Activated naive CD8-positive, alpha-beta T cell treated with anti-CD3 and anti-CD28 coated beads, Interleukin-2, amount 10 ng/mL, durations not matched to agents 7 days and 5 days (primary cell): ENCODE measurements around the gene BCDIN3D. TPM values are rescaled to one million over a fixed set of nuclear protein-coding genes. Genes with fewer than 3 reads are reported as not detected.
"Not testable (repeated sequence)": the region's sequence is repeated elsewhere in the genome, so short reads cannot be mapped to it uniquely, and the experiment has no call there.

Experiments used
- ATAC-seq: fragments of 150-1000 bp; cut with Tn5 transposase; one replicate; pipeline ENCODE4 v1.10.0; 2021; ENCODE audit warnings: low read depth, moderate library complexity
- POLR2A ChIA-PET: fragments of 350-600 bp; sonication (Branson Sonifier 250); formaldehyde crosslinking; loops from one replicate; lab custom pipeline; 2021; ENCODE audit warnings: antibody characterized with exemption; lab: Charles Lee
- DNase-seq: peaks from one replicate; pipeline ENCODE4 v3.0.0; 2021
- H3K27ac Mint-ChIP-seq: one replicate; pipeline ENCODE4 v1.8.0; 2022; ENCODE audit warnings: mild to moderate bottlenecking, mixed read lengths
- H3K27me3 Mint-ChIP-seq: one replicate; pipeline ENCODE4 v1.8.0; 2022; ENCODE audit warnings: mild to moderate bottlenecking, moderate library complexity, mixed read lengths
- H3K36me3 Mint-ChIP-seq: one replicate; pipeline ENCODE4 v1.8.0; 2021; ENCODE audit warnings: mild to moderate bottlenecking, mixed read lengths
- H3K4me1 Mint-ChIP-seq: one replicate; pipeline ENCODE4 v1.8.0; 2021; ENCODE audit warnings: mixed read lengths
- H3K4me3 Mint-ChIP-seq: one replicate; pipeline ENCODE4 v1.8.0; 2022; ENCODE audit warnings: mild to moderate bottlenecking, moderate library complexity, mixed read lengths
- H3K9me3 Mint-ChIP-seq: one replicate; pipeline ENCODE4 v1.8.0; 2021; ENCODE audit warnings: mixed read lengths
- total RNA-seq, 2 experiments: library from RNA; stranded (reverse); gene quantifications; one replicate each; pipeline ENCODE4 v1.2.3, GENCODE V29; 2021

The BCDIN3D gene
- total RNA-seq, 2 experiments from 2014 or later: 9.3 to 11.4 TPM

GRCh38 chr12:49863946-49864797, 21.3 kb upstream of the BCDIN3D start:
- Mint-ChIP-seq H3K4me1 (peaks cover 5% of the 10 kb centered on the region), H3K9me3 (no peaks in the 10 kb centered on the region), H3K36me3 (no peaks in the 10 kb centered on the region), H3K27ac (no peak overlapping the region), H3K4me3 (no peak overlapping the region), H3K27me3 (peaks cover 14% of the 10 kb centered on the region)
- POLR2A ChIA-PET: no interaction called here
- ATAC-seq (no peak), DNase-seq (no peak)

- H3K4me3 Mint-ChIP-seq, H3K36me3 Mint-ChIP-seq, ATAC-seq, H3K4me1 Mint-ChIP-seq, POLR2A ChIA-PET, H3K27ac Mint-ChIP-seq, H3K9me3 Mint-ChIP-seq, DNase-seq: not testable (repeated sequence)
- H3K27me3 Mint-ChIP-seq: peaks cover 28% of the 10 kb centered on the region
These were observed 18.0 kb upstream of the BCDIN3D start for GRCh38 chr12:49860921-49861320.

GRCh38 chr12:49855890-49856289, 13.0 kb upstream of the BCDIN3D start:
- DNase-seq, POLR2A ChIA-PET, H3K4me1 Mint-ChIP-seq, H3K27ac Mint-ChIP-seq, H3K9me3 Mint-ChIP-seq, H3K36me3 Mint-ChIP-seq, H3K4me3 Mint-ChIP-seq, ATAC-seq: not testable (repeated sequence)
- peaks cover 24% of the 10 kb centered on the region for H3K27me3 Mint-ChIP-seq

- Mint-ChIP-seq H3K9me3 (no peaks in the 10 kb centered on the region), H3K27ac (no peak overlapping the region)
These were observed 12.1 kb upstream of the BCDIN3D start for GRCh38 chr12:49854976-49855375.

GRCh38 chr12:49853671-49854070, 10.8 kb upstream of the BCDIN3D start:
- no peaks in the 10 kb centered on the region for H3K9me3 Mint-ChIP-seq
- H3K4me1 Mint-ChIP-seq: peaks cover 5% of the 10 kb centered on the region
- no peak for ATAC-seq
- POLR2A ChIA-PET: no interaction called here
- peaks cover 2% of the 10 kb centered on the region for H3K36me3 Mint-ChIP-seq
- H3K4me3 Mint-ChIP-seq: no peak overlapping the region
- H3K27me3 Mint-ChIP-seq: peaks cover 37% of the 10 kb centered on the region
- no peak overlapping the region for H3K27ac Mint-ChIP-seq
- DNase-seq: no peak

More at GRCh38 chr12:49854976-49855375, 12.1 kb upstream of the BCDIN3D start:
- Mint-ChIP-seq H3K36me3 (no peaks in the 10 kb centered on the region), H3K4me3 (no peak overlapping the region), H3K4me1 (peaks cover 5% of the 10 kb centered on the region), H3K27me3 (peaks cover 29% of the 10 kb centered on the region)
- ATAC-seq (no peak), DNase-seq (no peak)
- POLR2A ChIA-PET: no interaction called here

GRCh38 chr12:49847161-49847560, 4.3 kb upstream of the BCDIN3D start:
- DNase-seq: no peak

GRCh38 chr12:49846032-49846431, 3.1 kb upstream of the BCDIN3D start:
- POLR2A ChIA-PET: no interaction called here
- ATAC-seq: no peak

More at GRCh38 chr12:49847161-49847560, 4.3 kb upstream of the BCDIN3D start:
- Mint-ChIP-seq H3K4me1 (peaks cover 18% of the 10 kb centered on the region), H3K4me3 (peak overlapping the region; percentile 45), H3K27me3 (peaks cover 24% of the 10 kb centered on the region), H3K9me3 (peaks cover 1% of the 10 kb centered on the region), H3K27ac (peak overlapping the region; percentile 76), H3K36me3 (peaks cover 8% of the 10 kb centered on the region)
- ATAC-seq: peak; percentile 14
- POLR2A ChIA-PET: interaction anchor here (0.5 to 1.2 kb wide), 5 partner anchors 18 to 716 kb away, joined by 3 to 7 read pairs (median 4); partner anchors contain the start of genes NCKAP5L, TMBIM6 and TUBA1B

GRCh38 chr12:49843876-49844437, 1.1 kb upstream of the BCDIN3D start:
- peaks cover 28% of the 10 kb centered on the region for H3K4me1 Mint-ChIP-seq
- peaks cover 10% of the 10 kb centered on the region for H3K27me3 Mint-ChIP-seq
- no peak for DNase-seq
- ATAC-seq: no peak
- no peak overlapping the region for H3K4me3 Mint-ChIP-seq
- peaks cover 1% of the 10 kb centered on the region for H3K9me3 Mint-ChIP-seq
- POLR2A ChIA-PET: interaction anchor here (1.3 to 2.1 kb wide), 3 partner anchors 15 to 103 kb away, joined by 3 to 20 read pairs (median 4); partner anchors contain the start of gene TMBIM6
- H3K27ac Mint-ChIP-seq: no peak overlapping the region
- H3K36me3 Mint-ChIP-seq: peaks cover 8% of the 10 kb centered on the region

More at GRCh38 chr12:49846032-49846431, 3.1 kb upstream of the BCDIN3D start:
- Mint-ChIP-seq H3K9me3 (peaks cover 1% of the 10 kb centered on the region), H3K36me3 (peaks cover 8% of the 10 kb centered on the region), H3K4me1 (peaks cover 25% of the 10 kb centered on the region), H3K27me3 (peaks cover 21% of the 10 kb centered on the region), H3K4me3 (no peak overlapping the region), H3K27ac (no peak overlapping the region)
- no peak for DNase-seq

GRCh38 chr12:49843411-49843810, 505 bp upstream of the BCDIN3D start:
- peaks cover 1% of the 10 kb centered on the region for H3K9me3 Mint-ChIP-seq
- DNase-seq: no peak
- H3K27ac Mint-ChIP-seq: peak overlapping the region; percentile 96
- peaks cover 6% of the 10 kb centered on the region for H3K36me3 Mint-ChIP-seq
- POLR2A ChIA-PET: interaction anchor here (0.6 to 2.1 kb wide), 11 partner anchors 14 to 476 kb away, joined by 3 to 20 read pairs (median 3); partner anchors contain the start of genes NCKAP5L, SPATS2 and TMBIM6
- H3K27me3 Mint-ChIP-seq: peaks cover 4% of the 10 kb centered on the region
- ATAC-seq: no peak
- peaks cover 29% of the 10 kb centered on the region for H3K4me1 Mint-ChIP-seq
- H3K4me3 Mint-ChIP-seq: peak overlapping the region; percentile 92

- no peak overlapping the region for H3K27ac Mint-ChIP-seq
- POLR2A ChIA-PET: interaction anchor here (0.6 to 2.0 kb wide), 5 partner anchors 11 to 97 kb away, joined by 4 to 8 read pairs (median 5); partner anchors contain the start of gene NCKAP5L
- H3K27me3 Mint-ChIP-seq: no peaks in the 10 kb centered on the region
- H3K4me3 Mint-ChIP-seq: no peak overlapping the region
- H3K4me1 Mint-ChIP-seq: peaks cover 24% of the 10 kb centered on the region
- ATAC-seq (no peak), DNase-seq (no peak)
- H3K36me3 Mint-ChIP-seq: peaks cover 6% of the 10 kb centered on the region
- no peaks in the 10 kb centered on the region for H3K9me3 Mint-ChIP-seq
These were observed 3.8 kb downstream of the BCDIN3D start for GRCh38 chr12:49838973-49839633.

GRCh38 chr12:49832836-49833421, 10.0 kb downstream of the BCDIN3D start:
- DNase-seq: no peak
- no peak for ATAC-seq
- Mint-ChIP-seq H3K27ac (no peak overlapping the region), H3K27me3 (no peaks in the 10 kb centered on the region), H3K4me1 (peaks cover 13% of the 10 kb centered on the region), H3K36me3 (peaks cover under 1% of the 10 kb centered on the region), H3K4me3 (no peak overlapping the region), H3K9me3 (no peaks in the 10 kb centered on the region)
- POLR2A ChIA-PET: interaction anchor here (1.4 kb wide), 1 partner anchor 92 kb away, joined by 3 read pairs; the partner anchor contains the start of gene TMBIM6

- DNase-seq (no peak), ATAC-seq (no peak)
- H3K4me3 Mint-ChIP-seq: no peak overlapping the region
- no peaks in the 10 kb centered on the region for H3K36me3 Mint-ChIP-seq
- H3K27me3 Mint-ChIP-seq: no peaks in the 10 kb centered on the region
- no peaks in the 10 kb centered on the region for H3K9me3 Mint-ChIP-seq
- peaks cover 15% of the 10 kb centered on the region for H3K4me1 Mint-ChIP-seq
- POLR2A ChIA-PET: interaction anchor here (0.6 to 1.4 kb wide), 2 partner anchors 11 to 90 kb away, joined by 3 to 5 read pairs; partner anchors contain the start of gene TMBIM6
- H3K27ac Mint-ChIP-seq: no peak overlapping the region
These were observed 11.2 kb downstream of the BCDIN3D start for GRCh38 chr12:49831717-49832116.
